OCI-LY7 (cell line): ENCODE measurements around the gene LIFR. TPM values are rescaled to one million over a fixed set of nuclear protein-coding genes. Genes with fewer than 3 reads are reported as not detected.

Source experiments
- microRNA-seq: library from miRNA; unstranded; fragments of <30 nt; microRNA quantifications from one replicate; pipeline ENCODE4 v1.2.0, GENCODE V29; 2022; ENCODE audit warnings: borderline replicate concordance
- small RNA-seq: library from RNA; depleted of rRNA; stranded (forward); fragments of <200 nt; gene quantifications from one replicate; pipeline ENCODE3, GENCODE V24; 2014
- total RNA-seq, 2 experiments: library from RNA; depleted of rRNA in 1 of 2; stranded (reverse); fragments of >200 nt in 1 of 2; shearing (Covaris generic) in 1 of 2; gene quantifications; 2 replicates each; pipeline ENCODE4 v1.2.3, GENCODE V29; 2014 to 2022

Gene LIFR
- total RNA-seq, 2 experiments from 2014 or later: not detected

Small RNAs within 50 kb of the gene (microRNA-seq; reads per million reads assigned to microRNA genes)
- gene MIR3650: not detected

Small RNAs within 50 kb of the gene (small RNA-seq; reads per million reads assigned to genes)
- not detected for gene AC091839.1
- gene MIR3650: not detected
